Endothelial cell of umbilical vein (primary cell): ENCODE results near the gene DERL2. TPM values are rescaled to one million over a fixed set of nuclear protein-coding genes. Genes with fewer than 3 reads are reported as not detected.

Source experiments
- BruUV-seq: library from RNA; stranded (reverse); fragments of 400-500 nt; replicated peaks from 2 replicates; lab custom pipeline; 2021; lab: Mats Ljungman, UMichigan
- CTCF ChIA-PET: fragments of 300-600, 350-600 bp; sonication (Branson Sonifier 250); formaldehyde crosslinking; loops from one replicate; lab custom pipeline; 2021; ENCODE audit warnings: antibody characterized with exemption, inconsistent platforms; lab: Charles Lee
- POLR2A ChIA-PET: fragments of 300-600, 350-600 bp; sonication (Branson Sonifier 250); formaldehyde crosslinking; loops from one replicate; lab custom pipeline; 2021; ENCODE audit warnings: antibody characterized with exemption, inconsistent platforms; lab: Charles Lee
- DNase-seq: peaks from one replicate; pipeline ENCODE4 v3.0.0-alpha.2; 2011; ENCODE audit warnings: low read depth, low spot score
- FAIRE-seq: peaks from 2 replicates; lab custom pipeline; 2011; peaks lifted over from hg19 to GRCh38; lab: Jason Lieb, UNC
- H2AFZ ChIP-seq: 2 replicates; pipeline ENCODE4 v1.6.0; 2012; ENCODE audit warnings: low read depth, low read length, control low read depth, inconsistent platforms
- H3K27ac ChIP-seq: 2 replicates; pipeline ENCODE4 v1.5.1; 2011; ENCODE audit warnings: low read depth, mild to moderate bottlenecking, control low read depth, low read length, moderate library complexity; ENCODE audit not compliant: insufficient read depth
- H3K27me3 ChIP-seq, 2 experiments: 2 replicates each; pipeline versions ENCODE4 v1.6.0 to v1.6.1; 2011; ENCODE audit warnings: low read length in 2 of 2, mixed read lengths in 1 of 2; ENCODE audit not compliant: control insufficient read depth in 2 of 2, insufficient read depth in 2 of 2
- H3K36me3 ChIP-seq, 2 experiments: 2 replicates in 1 of 2; 3 replicates in 1 of 2; pipeline ENCODE4 v1.5.1; 2011; ENCODE audit warnings: low read length in 2 of 2, mild to moderate bottlenecking in 1 of 2, moderate library complexity in 1 of 2; ENCODE audit not compliant: control insufficient read depth in 2 of 2, insufficient read depth in 2 of 2; ENCODE audit errors: extremely low read depth in 1 of 2
- H3K4me1 ChIP-seq: 3 replicates; pipeline ENCODE4 v1.5.1; 2011; ENCODE audit warnings: mild to moderate bottlenecking, low read length; ENCODE audit not compliant: control insufficient read depth, insufficient read depth; ENCODE audit errors: extremely low read depth
- H3K4me2 ChIP-seq: 2 replicates; pipeline ENCODE4 v1.6.1; 2011; ENCODE audit warnings: low read length, control low read depth, mixed read lengths; ENCODE audit not compliant: insufficient read depth
- H3K4me3 ChIP-seq, 3 experiments: fragments of 200-600 bp in 1 of 3; sonication (generic), shearing (Covaris generic) in 1 of 3; replicated peaks in 1 of 3; 2 replicates each; pipeline ENCODE4 v1.5.1; 2011 to 2016; ENCODE audit warnings: control low read depth in 3 of 3, low read length in 3 of 3, mild to moderate bottlenecking in 2 of 3, inconsistent platforms in 1 of 3, low read depth in 1 of 3, moderate library complexity in 1 of 3; ENCODE audit not compliant: insufficient read depth in 1 of 3
- H3K79me2 ChIP-seq: 2 replicates; pipeline ENCODE4 v1.6.0; 2012; ENCODE audit warnings: low read length, inconsistent platforms; ENCODE audit not compliant: control insufficient read depth, insufficient read depth
- H3K9ac ChIP-seq: replicated peaks from 2 replicates; pipeline ENCODE3; 2011; ENCODE audit warnings: low read length, control low read depth; ENCODE audit not compliant: insufficient read depth; ENCODE audit errors: extremely low read depth
- H3K9me1 ChIP-seq: replicated peaks from 3 replicates; pipeline ENCODE4 v1.6.0; 2011; ENCODE audit warnings: mild to moderate bottlenecking, low read length; ENCODE audit not compliant: control insufficient read depth, insufficient read depth; ENCODE audit errors: extremely low read depth
- H3K9me3 ChIP-seq: replicated peaks from 2 replicates; pipeline ENCODE4 v1.5.1; 2012; ENCODE audit warnings: low read length, inconsistent platforms; ENCODE audit not compliant: control insufficient read depth, insufficient read depth
- H4K20me1 ChIP-seq: replicated peaks from 2 replicates; pipeline ENCODE3; 2011; ENCODE audit warnings: mild to moderate bottlenecking, low read length; ENCODE audit not compliant: control insufficient read depth, insufficient read depth; ENCODE audit errors: extremely low read depth
- CTCF ChIP-seq, 2 donors: IDR thresholded peaks; 1 replicate in 1 of 2; 2 replicates in 1 of 2; pipeline ENCODE4 v1.5.1; 2011; ENCODE audit warnings: low read length in 2 of 2, mild to moderate bottlenecking in 2 of 2, moderate library complexity in 2 of 2, control low read depth in 1 of 2, inconsistent platforms in 1 of 2, low read depth in 1 of 2; ENCODE audit not compliant: insufficient read depth in 1 of 2; ENCODE audit errors: extremely low read depth in 1 of 2
- JUN ChIP-seq: IDR thresholded peaks from 2 replicates; pipeline ENCODE4 v1.6.1; 2011; ENCODE audit warnings: borderline replicate concordance, low read depth; ENCODE audit not compliant: insufficient read length, insufficient read depth
- MYC ChIP-seq: IDR thresholded peaks from one replicate; pipeline ENCODE4 v1.6.1; 2011; ENCODE audit warnings: mild to moderate bottlenecking, low read depth, low read length
- POLR2AphosphoS5 ChIP-seq: IDR thresholded peaks from 2 replicates; pipeline ENCODE4 v1.6.1; 2012; ENCODE audit warnings: low read depth, mild to moderate bottlenecking, control low read depth, low read length, moderate library complexity; ENCODE audit not compliant: insufficient read depth
- dilution Hi-C: fragments of 300-500 bp; cut with MboI; formaldehyde crosslinking; loops from one replicate; pipeline ENCODE4 v1.15.0; 2019; ENCODE audit warnings: low sequenced_read_pairs; ENCODE audit not compliant: extremely low pct_ligation_motif_present
- intact Hi-C: fragments of 100-400 bp; cut with micrococcal nuclease; formaldehyde crosslinking; loops from one replicate; pipeline ENCODE4 v1.10.0; 2022
- polyA plus RNA-seq, 4 experiments: library from polyadenylated mRNA; depleted of rRNA in 3 of 4; stranded (reverse) in 3 of 4; unstranded in 1 of 4; fragments of >200 nt; gene quantifications; 2 replicates each; pipeline versions ENCODE4 v1.2.1 to v1.2.3, GENCODE V29; 2011 to 2012; ENCODE audit warnings: missing spikeins in 1 of 4
- total RNA-seq: library from RNA; stranded (reverse); gene quantifications from 2 replicates; pipeline ENCODE4 v1.2.3, GENCODE V29; 2021

Gene DERL2
- total and polyA plus RNA-seq, 2 donors (not counting 3 experiments of a cell fraction or from before 2014, with no cell fraction given) = 84.5 to 117 TPM

GRCh38 chr17:5464717-5465507 is 21.1 kb downstream of the DERL2 start:
- Histone ChIP-seq H3K9me1 (no peaks in the 10 kb centered on the region), H3K4me1 (peaks cover 7% of the 10 kb centered on the region), H3K79me2 (peaks cover 66% of the 10 kb centered on the region), H3K27me3 (no peaks in the 10 kb centered on the region), H3K4me3 (no peak overlapping the region), H3K4me2 (no peak overlapping the region), H3K9me3 (no peaks in the 10 kb centered on the region), H2AFZ (no peak overlapping the region), H3K9ac (no peak overlapping the region), H3K27ac (no peak overlapping the region), H3K36me3 (peaks cover 5 to 8% of the 10 kb centered on the region in 2 experiments), H4K20me1 (no peaks in the 10 kb centered on the region)
- ChIA-PET CTCF (interaction anchor here (1.8 kb wide), 1 partner anchor 26 kb away, joined by 9 read pairs; the partner anchor contains the start of gene C1QBP), POLR2A (no interaction called here)
- intact Hi-C loops = no loop called here
- no TSS peak for BruUV-seq
- TF ChIP-seq MYC (no peak), JUN (no peak), CTCF (IDR thresholded peaks at IDR 0.05; ENCODE audit: extremely low read depth in 1 of 2, insufficient read depth in 1 of 2, low read depth in 1 of 2, low read length in 2 of 2) (no peak), POLR2AphosphoS5 (no peak)
- no peak for FAIRE-seq
- DNase-seq = no peak
- dilution Hi-C loops = no loop called here
